Measurements from ENCODE around the gene PSIP1.
A peak's percentile ranks its signal among the peaks of the same experiment; 100 is the strongest.

Gene PSIP1

GRCh38 chr9:15512204-15512603 lies 1.4 kb upstream of the PSIP1 start:
- peak; percentile 35 for DNase-seq (ENCODE audit: low read depth)
- no peak for TF ChIP-seq MAX (IDR thresholded peaks at IDR 0.05; ENCODE audit: low read depth, low read length)
- no peak overlapping the region for H3K4me3 ChIP-seq (ENCODE audit: low read depth, low read length)

GRCh38 chr9:15509931-15510788 lies 610 bp downstream of the PSIP1 start:
- TF ChIP-seq CTCF (IDR thresholded peaks at IDR 0.05; ENCODE audit: low read depth, low read length) (no peak), MYC (IDR thresholded peaks at IDR 0.05; ENCODE audit: low read depth, low read length) (peak; percentile 2; the same call in 1 of the 2 replicates), MAX (IDR thresholded peaks at IDR 0.05; ENCODE audit: low read depth, low read length) (no peak; the same call in 1 of the 2 replicates)
- peak; percentile 74 for DNase-seq (ENCODE audit: low read depth)
- H3K4me3 ChIP-seq (ENCODE audit: low read depth, low read length), result peak overlapping the region; percentile 71

GRCh38 chr9:15505921-15506320 lies 4.8 kb downstream of the PSIP1 start:
- DNase-seq (ENCODE audit: low read depth), result peak; percentile 53
- no peak overlapping the region for H3K4me3 ChIP-seq (ENCODE audit: low read depth, low read length)
- TF ChIP-seq MYC (IDR thresholded peaks at IDR 0.05; ENCODE audit: low read depth, low read length) (no peak), CTCF (IDR thresholded peaks at IDR 0.05; ENCODE audit: low read depth, low read length) (peak; percentile 18), MAX (IDR thresholded peaks at IDR 0.05; ENCODE audit: low read depth, low read length) (peak; percentile 55; the same call in 1 of the 2 replicates)

- no peak for DNase-seq (ENCODE audit: low read depth)
Observed at GRCh38 chr9:15501803-15502202, 9.0 kb downstream of the PSIP1 start.

GRCh38 chr9:15501179-15501578 lies 9.6 kb downstream of the PSIP1 start:
- TF ChIP-seq MYC (IDR thresholded peaks at IDR 0.05; ENCODE audit: low read depth, low read length) (no peak), POLR2A (IDR thresholded peaks at IDR 0.05; ENCODE audit: extremely low read depth, insufficient read length) (no peak), MAX (IDR thresholded peaks at IDR 0.05; ENCODE audit: low read depth, low read length) (no peak), CTCF (IDR thresholded peaks at IDR 0.05; ENCODE audit: low read depth, low read length) (no peak)
- H3K4me3 ChIP-seq (ENCODE audit: low read depth, low read length), result no peak overlapping the region

More at GRCh38 chr9:15501803-15502202, 9.0 kb downstream of the PSIP1 start:
- TF ChIP-seq MYC (IDR thresholded peaks at IDR 0.05; ENCODE audit: low read depth, low read length), result no peak
- no peak for TF ChIP-seq MAX (IDR thresholded peaks at IDR 0.05; ENCODE audit: low read depth, low read length)
- no peak overlapping the region for H3K4me3 ChIP-seq (ENCODE audit: low read depth, low read length)

GRCh38 chr9:15499139-15499538 lies 11.6 kb downstream of the PSIP1 start:
- no peak for DNase-seq (ENCODE audit: low read depth)
- no peak overlapping the region for H3K4me3 ChIP-seq (ENCODE audit: low read depth, low read length)
- TF ChIP-seq MAX (IDR thresholded peaks at IDR 0.05; ENCODE audit: low read depth, low read length), result no peak
- no peak for TF ChIP-seq CTCF (IDR thresholded peaks at IDR 0.05; ENCODE audit: low read depth, low read length)

More at GRCh38 chr9:15501179-15501578, 9.6 kb downstream of the PSIP1 start:
- no peak for DNase-seq (ENCODE audit: low read depth)
